Coronary artery (tissue), 2 donors: ENCODE measurements around the gene EFCAB9.
A peak's percentile ranks its signal among the peaks of the same experiment; 100 is the strongest.

Source experiments
- DNase-seq: peaks from one replicate; pipeline ENCODE4 v3.0.0-alpha.2; 2017; ENCODE audit warnings: low spot score
- H3K27ac ChIP-seq, 2 donors: fragments of 200-600 bp; sonication (generic); one replicate each; pipeline ENCODE4 v1.5.1; 2016 to 2019
- H3K4me3 ChIP-seq: fragments of 200-600 bp; sonication (generic); 2 replicates; pipeline ENCODE4 v1.5.1; 2016; ENCODE audit warnings: mild to moderate bottlenecking, moderate library complexity
- TF ChIP-seq, protein P1 (sequence below): fragments of 200-600 bp; sonication (generic); IDR thresholded peaks from one replicate; pipeline ENCODE4 v1.5.1; 2019; ENCODE audit warnings: antibody characterized with exemption

EFCAB9 gene

DNA sequence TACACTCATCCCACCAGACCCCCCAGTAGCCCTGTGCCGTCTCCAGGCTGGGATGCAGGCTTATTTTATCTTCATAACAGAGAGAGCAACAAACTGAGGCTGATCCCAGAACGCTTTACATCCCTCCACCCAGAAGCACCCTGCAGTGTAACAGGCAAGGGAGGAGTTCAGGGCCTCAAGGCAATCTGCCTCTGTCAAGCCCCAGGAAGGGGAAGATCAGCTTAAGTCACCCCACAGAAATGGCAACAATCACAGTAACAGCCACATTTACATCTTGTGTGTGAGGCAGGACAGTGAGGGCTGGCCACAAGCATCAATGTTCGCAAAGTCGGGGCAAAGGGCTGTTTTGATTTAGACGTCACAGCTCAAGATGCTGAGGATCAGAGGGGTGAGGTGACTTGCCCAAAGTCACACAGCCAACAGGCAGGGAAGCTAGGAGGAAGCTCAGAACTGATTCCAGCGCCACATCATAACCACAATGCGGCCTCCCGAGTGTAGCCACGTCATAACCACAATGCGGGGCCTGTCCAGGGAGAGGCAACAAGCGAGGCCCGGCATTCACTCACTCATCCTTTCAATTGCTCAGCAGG, 20.3 kb upstream of the EFCAB9 start:
- no peak overlapping the region for H3K4me3 ChIP-seq
- no peak for DNase-seq
- TF ChIP-seq, protein P1, sequence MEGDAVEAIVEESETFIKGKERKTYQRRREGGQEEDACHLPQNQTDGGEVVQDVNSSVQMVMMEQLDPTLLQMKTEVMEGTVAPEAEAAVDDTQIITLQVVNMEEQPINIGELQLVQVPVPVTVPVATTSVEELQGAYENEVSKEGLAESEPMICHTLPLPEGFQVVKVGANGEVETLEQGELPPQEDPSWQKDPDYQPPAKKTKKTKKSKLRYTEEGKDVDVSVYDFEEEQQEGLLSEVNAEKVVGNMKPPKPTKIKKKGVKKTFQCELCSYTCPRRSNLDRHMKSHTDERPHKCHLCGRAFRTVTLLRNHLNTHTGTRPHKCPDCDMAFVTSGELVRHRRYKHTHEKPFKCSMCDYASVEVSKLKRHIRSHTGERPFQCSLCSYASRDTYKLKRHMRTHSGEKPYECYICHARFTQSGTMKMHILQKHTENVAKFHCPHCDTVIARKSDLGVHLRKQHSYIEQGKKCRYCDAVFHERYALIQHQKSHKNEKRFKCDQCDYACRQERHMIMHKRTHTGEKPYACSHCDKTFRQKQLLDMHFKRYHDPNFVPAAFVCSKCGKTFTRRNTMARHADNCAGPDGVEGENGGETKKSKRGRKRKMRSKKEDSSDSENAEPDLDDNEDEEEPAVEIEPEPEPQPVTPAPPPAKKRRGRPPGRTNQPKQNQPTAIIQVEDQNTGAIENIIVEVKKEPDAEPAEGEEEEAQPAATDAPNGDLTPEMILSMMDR, result no peak
- peak overlapping the region in 1 of 2 donors; percentile 4 for H3K27ac ChIP-seq

DNA sequence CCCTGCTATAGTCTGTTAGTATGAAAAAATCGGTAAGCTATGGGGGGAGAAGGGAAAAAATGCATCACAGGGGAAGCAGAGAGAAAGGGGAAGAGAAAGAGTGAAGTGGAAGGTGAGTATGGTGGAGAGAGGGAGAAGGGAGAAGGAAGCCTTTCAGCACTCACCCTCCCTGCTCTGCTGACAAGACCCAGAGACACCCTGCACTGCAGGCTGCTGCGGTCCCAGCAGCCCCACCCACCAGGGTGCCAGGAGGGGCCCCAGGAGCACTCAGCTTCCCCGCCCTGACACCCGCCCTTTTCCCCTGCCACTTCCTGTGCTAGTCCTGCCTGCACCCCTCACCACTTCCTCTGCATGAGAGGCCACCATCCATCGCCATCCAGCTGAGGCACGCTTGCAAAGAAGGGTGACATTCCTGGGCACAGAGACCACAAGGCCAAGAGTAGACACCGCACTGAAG, 18.7 kb upstream of the EFCAB9 start:
- no peak for DNase-seq
- TF ChIP-seq, protein P1, result no peak
- Histone ChIP-seq H3K27ac (peak overlapping the region in 1 of 2 donors; percentile 32), H3K4me3 (peak overlapping the region; percentile 14)

DNA sequence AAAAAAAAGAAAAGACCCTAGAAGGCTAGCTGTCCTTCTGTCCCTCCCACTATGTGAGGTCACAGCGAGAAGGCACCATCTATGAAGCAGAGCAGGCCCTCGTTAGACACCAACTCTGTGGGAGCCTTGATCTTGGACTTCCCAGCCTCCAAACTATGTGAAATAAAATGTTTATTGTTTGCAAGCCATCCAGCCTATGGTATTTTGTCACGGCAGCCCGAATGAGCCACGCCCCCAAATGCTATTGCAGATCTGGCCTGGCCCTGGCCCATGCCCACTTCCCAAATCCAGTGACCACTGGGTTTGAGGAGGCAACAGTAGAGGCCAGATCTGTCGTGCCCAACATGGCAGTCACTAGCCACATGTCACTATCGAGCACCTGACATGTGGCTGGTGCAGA, 16.8 kb upstream of the EFCAB9 start:
- no peak for DNase-seq
- Histone ChIP-seq H3K4me3 (no peak overlapping the region), H3K27ac (no peak overlapping the region)
- TF ChIP-seq, protein P1, result no peak

DNA sequence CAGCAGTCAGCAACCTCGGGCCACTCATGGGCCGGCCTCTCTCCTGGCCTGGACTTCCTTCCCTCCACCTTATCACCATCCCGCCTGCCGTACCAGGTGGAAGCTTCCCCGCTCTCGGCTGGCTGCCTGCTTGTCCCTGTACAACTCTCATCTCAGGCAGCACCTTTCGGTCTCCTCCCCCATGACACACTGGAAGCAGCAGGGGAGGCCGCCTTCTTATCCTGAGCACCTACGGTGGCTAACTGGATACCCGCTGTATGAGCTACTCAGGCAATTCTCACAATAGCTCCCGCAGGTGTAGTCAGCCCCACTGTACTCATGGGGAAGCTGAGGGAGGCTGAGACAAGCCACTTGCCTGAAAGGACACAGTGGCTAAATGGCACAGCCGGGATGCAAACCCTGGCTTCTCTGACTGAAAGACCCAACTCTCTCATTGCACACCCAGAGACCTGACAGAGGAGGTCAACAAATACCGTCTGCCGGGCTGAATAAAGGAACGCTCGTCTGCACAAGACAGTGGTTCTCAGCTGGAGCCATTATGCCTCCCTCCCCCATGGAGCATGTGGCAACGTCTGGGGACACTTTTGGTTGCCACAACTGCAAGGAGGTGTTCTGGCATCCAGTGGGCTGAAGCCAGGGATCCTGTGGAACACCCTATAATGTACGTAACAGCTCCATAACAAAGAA, 15.5 kb upstream of the EFCAB9 start:
- TF ChIP-seq, protein P1, result no peak
- Histone ChIP-seq H3K27ac (peak overlapping the region in 1 of 2 donors; percentile 76), H3K4me3 (no peak overlapping the region)
- DNase-seq, result no peak

DNA sequence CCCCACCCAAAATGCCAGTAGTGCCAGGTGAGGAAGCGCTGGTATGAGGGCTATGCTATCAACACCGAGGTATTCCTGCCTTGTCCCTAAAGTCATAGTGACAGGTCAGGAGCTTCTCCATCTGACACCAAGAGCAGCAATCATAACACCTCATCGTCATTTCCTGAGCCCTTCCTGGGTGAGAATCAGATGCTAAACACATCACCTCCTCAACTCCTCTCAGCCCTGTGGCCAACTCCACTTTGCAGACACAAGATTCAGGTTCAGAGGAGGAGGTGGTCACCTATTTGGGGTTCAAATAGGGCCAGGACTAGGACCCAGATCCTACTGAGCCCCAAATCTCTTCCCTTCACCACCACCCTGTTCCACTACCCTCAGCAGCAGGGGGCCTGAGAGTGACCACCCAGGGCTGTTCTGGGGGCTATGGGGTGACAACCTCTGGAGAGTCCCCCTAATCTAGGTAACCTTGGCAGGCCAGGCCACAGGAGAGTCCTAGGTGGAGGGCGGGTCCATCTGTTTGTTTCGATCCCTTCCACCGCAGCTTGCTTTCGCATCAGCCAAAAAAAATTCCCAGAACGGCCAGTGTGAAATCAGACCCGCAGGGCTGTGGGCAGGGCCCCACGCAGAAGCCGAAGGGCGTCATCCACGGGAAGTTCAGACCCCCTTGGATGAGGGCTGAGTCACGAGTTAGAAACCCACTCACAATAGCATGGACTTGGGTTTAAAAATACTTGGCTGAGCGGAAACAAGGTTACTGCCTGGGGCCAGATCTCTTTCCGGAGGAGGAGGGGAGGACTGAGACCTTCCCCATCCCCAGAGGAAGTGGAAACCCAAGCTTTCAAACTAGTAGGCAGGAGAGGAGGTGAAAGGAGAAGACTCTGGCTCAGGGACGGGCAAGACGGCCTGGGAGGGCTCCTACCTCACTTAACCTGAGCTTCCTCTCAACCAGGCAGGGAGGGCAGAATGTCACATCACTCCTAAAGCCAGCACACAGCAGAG, 14.7 kb upstream of the EFCAB9 start:
- TF ChIP-seq, protein P1, result no peak
- DNase-seq, result no peak
- Histone ChIP-seq H3K27ac (peak overlapping the region in 1 of 2 donors; percentile 76), H3K4me3 (peak overlapping the region; percentile 49)

DNA sequence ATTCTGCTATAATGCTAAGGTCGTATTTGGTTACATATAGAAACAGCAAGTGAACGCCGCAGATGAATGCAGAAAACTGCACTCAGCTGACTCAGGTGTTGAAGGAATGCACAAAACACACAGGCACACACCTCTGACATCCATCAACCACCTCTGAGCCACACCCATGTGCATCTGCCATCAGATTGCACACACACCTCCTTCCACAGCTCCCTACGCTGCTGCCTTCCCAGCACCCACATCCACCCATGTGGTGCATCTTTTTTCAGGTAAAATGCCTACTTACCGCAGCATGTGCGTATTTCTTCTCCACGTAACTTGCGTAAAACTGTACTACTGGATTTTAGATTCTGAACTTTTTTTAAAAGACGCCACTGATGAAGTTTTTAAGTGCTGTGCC, 13.0 kb upstream of the EFCAB9 start:
- TF ChIP-seq, protein P1, result no peak
- no peak for DNase-seq
- H3K4me3 ChIP-seq, result no peak overlapping the region
- no peak overlapping the region for H3K27ac ChIP-seq
